HG02981 (cell line): ENCODE measurements around the gene TSSC4.

Source experiments
- ATAC-seq: cut with Tn5 transposase; IDR thresholded peaks from one replicate; pipeline ENCODE4 v1.9.1; 2021; ENCODE audit warnings: mild to moderate bottlenecking, moderate library complexity; ENCODE audit not compliant: unreplicated experiment

TSSC4 gene

DNA sequence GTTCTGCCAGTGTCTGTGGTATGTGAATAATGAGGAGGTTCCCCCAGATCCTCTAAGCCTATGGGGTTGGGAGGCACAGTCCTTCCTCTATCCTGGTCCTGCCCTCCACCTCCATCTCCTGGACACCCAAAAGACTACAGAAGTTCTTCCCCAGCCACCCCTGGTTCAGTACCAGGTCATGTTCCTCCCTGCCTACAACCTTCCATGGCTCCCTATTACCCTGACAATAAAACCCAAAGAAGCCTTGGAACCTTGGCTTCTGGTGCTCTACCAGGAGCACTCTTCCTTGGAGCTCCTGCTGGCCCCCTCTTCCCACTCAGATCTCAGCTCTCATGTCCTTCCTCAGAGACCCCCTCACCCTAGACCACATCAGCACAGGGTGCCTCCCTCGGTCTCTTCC, 30.8 kb downstream of the TSSC4 start:
- ATAC-seq, result no peak

DNA sequence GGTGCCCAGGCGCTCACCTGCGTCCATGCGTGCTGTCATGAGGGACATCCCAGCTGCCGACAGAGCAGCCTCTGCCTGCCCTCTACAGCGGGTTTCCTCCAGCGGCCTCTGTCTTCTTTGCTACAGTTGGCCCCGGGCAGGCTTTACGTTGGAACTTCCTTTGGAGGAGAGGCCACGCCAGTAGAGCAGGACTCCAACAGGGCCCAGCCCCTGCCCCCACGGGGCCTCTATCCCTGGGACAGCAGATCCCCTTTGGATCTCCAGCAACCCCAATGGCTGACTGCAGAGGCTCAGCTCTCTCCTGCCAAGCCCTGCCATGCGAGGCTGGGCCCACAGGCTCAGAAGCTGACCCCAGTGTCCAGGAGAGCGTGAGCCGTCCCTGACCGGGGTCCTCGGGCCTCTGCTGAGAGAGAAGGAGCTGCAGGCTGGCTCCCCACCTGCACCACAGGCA, 31.6 kb downstream of the TSSC4 start:
- no peak for ATAC-seq

DNA sequence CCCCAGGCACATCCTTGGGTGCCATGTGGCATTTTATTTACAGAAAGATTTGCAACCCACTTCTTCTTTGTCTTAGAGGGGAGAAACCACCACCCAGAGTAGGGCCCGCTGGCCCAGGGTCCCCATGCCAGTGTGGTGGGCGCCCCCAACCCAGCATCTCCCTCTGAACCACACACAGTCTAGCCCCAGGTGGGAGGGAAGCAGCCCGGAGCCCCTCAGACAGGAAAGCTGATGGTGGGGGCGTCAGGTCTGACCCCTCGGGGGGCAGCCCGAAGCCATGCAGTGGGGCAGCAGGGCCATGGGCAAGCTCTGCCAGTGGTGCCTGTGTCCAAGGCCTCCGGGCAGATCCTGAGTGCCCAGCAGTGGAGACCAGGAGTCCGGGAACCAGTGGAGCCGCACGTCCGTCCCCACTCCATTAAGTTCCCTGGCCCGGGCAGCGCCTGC, 32.1 kb downstream of the TSSC4 start:
- ATAC-seq, result no peak

DNA sequence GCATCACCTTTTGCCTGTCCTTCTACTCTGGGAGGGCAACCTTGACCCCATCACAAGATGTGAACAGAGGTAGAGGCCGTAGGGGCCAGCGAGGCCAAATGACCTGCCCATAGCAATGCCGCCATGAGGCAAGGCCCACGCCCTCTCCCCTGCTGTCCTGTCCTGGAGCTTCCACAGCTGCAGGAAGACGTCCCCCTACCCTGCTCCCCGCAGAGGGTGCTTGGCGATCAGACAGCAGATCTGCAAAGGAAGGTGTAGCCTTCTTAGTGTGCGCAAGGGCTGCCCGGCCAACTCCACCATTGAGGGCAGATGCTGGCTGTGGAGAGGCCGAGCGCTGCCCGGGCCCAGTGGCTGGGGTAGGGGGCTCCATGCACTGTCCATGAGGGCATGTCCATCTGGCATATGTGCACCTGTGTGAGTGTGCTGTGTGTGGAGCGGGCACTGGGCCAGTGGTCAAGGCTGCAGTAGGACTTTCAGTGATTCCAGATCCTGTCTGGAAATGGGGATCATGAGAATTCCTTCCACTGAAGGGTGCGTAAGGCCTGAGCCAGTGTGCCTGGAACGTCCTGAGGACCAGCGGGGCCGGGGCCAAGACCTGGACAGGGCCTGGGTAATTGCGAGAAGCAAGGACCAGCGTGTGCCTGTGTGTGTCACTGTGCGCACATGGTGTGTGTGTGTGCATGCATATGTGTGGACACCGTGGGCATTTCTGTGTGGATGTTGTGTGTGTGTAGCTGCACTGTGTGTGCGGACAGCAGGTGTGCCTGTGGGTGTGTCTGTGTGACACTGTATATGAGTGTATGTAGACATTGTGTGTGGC, 32.8 kb downstream of the TSSC4 start:
- no peak for ATAC-seq

DNA sequence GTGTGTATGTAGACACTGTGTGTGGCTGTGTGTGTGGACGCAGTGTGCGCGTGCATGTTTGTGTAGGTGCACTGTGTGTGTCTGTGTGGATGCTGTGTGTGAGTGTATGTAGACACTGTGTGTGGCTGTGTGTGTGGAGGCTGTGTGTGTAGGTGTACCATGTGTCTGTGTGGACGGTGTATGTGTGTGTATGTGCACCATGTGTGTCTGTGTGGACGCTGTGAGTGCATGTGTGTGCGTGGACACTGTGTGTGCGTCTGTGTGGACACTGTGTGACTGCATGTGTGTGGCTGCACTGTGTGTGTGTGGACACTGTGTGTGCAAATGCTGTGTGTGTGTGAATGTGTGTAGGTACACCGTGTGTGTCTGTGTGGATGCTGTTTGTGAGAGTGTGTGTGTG, 33.5 kb downstream of the TSSC4 start:
- no peak for ATAC-seq

DNA sequence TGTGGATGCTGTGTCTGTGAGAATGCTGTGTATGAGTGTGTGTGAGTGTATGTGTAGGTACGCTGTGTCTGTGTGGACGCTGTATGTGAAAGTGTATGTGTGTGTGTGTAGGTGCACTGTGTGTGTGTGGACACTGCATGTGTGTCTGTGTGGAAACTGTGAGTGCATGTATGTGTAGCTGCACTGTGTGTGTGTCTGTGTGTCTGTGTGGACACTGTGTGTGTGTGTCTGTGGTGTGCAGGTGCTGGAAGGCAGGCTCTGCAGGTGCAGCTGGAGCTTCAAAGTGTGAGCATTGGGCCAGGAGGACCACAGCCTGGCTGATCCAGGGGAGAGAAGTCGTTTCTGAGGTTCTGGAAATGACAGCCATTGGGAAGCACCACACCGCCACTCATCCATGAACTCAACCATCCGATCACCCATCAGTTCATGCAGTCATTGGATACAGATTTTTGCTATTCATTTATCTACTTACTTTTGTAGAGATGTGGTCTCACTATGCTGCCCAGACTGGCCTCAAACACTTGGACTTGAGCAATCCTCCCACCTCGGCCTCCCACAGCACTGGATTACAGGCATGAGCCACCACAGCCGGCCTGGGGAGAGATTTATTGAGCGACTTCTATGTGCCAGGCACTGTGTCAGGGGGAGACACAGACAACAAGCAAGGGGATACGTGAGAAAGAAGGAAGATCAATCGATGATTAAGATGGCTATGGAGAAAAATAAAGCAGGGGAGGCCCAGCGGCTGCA, 34.1 kb downstream of the TSSC4 start:
- ATAC-seq, result no peak

DNA sequence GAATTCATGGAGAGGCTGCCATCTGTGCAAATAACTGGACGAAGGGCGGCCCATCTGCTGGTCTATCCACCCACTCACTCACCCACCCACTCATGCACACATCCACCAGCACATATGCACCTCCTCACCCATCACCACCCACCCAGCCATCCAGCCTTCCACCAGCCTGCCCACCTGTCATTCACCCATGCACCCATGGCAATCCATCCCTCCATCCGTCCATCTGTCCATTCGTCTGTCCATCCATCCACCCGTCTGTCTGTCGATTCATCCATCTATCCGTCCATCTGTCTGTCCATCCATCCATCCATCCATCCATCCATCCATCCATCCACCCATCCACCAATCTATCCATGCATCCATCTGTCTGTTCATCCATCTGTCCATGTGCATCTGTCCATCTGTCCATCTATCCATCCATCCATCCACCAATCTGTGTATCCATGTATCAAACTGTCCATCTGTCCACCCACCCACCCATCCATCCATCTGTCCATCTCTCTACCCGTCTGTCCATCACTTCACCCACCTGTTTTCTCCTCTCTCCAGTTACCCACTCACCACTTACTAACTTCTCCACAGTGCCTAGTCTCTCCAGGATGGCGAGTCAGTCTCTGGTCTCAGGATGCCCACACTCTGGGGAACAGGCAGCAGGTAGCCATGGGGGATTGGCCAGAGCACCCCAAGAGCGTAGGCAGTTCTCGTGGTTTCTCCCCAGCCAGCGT, 34.9 kb downstream of the TSSC4 start:
- no peak for ATAC-seq

DNA sequence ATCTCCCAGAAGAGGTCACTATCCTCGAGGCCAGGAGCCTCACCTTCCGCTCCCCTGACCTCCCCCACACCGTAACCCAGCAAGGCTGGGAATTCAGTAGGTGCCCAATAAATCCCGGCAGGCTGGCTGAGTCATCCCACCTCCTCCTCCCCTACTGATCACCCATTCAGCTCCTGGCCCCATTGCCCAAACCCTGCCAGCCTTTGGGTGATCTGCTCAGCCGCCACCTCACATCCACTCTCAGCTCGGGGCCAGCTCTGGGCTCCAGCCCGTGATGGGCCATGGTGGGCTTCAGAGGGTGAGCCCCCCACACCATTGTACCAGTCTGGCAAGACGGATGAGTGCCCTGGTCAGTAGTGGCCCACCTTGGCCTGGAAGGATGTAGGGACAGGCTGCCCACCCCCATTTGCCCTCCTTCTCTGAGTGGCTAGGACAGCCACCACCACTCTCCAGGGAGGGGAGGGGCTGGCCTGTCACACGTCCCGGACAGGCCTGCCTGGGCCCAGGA, 35.5 kb downstream of the TSSC4 start:
- no peak for ATAC-seq

DNA sequence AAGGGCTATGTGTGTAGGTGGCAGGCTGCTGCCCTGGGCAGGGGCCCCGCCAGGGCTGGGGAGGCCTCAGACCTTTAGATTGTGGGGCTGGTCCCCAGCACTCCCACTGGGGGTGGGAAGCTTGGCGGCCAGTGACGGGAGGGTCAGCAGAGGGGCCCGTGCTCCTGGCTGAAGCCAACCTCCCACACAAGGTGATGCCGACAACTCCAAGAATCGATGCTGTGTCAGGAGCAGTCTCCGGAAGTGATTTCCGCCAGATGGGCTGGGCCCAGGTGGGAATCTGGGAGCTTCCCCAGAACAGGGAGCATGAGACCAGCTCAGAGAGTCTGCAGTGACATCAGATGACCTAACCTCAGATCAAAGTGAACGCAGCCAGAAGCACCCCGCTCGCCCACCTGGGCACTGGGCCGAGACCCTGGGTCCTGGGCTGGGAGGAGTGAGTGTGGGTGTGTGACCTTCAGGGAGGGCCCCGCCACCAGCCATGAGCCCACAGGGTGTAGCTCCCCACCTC, 36.0 kb downstream of the TSSC4 start:
- no peak for ATAC-seq

DNA sequence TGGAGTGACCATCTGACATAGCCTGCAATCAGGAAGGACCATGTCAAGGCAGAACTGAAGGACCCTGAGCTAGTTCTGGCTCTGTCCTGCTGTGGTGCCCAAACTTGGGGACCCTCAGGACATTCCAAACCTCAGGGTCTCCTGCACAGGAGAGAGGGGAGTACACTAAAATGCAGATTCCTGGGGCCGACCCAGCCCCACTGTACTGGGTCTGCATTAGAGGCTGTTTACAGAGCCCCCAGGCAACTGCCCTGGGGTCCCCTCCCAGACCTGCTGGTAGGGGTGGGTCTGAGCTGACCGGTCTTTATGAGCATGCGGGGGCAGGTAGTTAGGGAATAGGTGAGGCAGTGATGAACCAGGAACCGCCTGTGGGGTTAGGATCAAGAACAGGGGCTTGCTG, 37.0 kb downstream of the TSSC4 start:
- ATAC-seq, result no peak

DNA sequence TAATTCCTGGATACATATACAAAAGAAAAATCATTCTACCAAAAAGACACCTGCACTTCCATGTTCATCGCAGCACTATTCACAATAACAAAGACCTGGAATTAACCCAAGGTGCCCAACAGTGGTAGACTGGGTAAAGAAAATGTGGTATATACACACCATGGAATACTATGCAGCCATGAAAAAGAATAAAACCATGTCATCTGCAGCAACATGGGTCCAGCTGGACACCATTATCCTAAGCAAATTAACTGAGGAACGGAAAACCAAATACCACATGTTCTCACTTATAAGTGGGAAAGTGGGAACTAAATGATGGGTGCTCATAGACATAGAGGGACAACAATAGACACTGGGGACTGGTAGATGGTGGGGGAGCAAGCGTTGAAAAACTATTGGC, 39.3 kb downstream of the TSSC4 start:
- no peak for ATAC-seq

DNA sequence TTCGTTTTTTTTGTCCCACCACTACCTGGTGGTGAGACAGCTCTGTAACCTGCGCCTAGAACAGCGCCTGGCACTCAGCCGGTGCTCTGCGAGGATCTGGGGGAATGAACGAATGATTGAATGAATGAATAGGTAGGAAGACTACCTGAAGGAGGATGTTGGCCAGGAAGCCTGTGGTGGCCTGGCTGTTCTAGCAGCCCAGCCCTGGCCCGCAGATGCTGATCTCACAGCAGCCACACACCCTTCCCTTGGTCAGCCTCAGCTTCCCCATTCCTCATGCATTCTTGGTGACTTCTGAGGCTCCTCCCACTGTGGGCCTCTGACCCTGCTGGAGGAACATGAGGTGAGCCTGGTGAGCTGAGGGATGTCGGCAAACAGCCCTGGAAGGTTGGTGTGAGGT, 40.1 kb downstream of the TSSC4 start:
- no peak for ATAC-seq

DNA sequence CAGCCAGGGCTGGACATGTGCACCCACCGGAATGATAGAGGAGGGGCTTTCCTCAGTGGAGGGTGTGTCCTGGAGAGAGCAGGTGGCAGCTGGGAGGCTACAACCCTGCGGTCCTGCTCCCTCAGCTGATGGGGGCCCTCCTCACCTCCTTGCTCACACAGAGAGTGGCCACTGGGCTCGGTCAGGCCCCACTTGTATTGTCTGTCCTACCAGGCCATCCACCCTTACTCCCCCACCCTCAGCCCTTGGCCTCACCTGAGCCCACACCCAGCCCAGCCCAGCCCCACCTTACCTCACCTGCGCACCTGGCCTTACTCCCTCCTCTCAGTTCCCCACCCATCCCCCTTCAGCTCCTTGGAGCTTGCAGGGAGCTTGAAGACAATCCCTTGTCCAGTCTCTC, 40.6 kb downstream of the TSSC4 start:
- ATAC-seq, result no peak

DNA sequence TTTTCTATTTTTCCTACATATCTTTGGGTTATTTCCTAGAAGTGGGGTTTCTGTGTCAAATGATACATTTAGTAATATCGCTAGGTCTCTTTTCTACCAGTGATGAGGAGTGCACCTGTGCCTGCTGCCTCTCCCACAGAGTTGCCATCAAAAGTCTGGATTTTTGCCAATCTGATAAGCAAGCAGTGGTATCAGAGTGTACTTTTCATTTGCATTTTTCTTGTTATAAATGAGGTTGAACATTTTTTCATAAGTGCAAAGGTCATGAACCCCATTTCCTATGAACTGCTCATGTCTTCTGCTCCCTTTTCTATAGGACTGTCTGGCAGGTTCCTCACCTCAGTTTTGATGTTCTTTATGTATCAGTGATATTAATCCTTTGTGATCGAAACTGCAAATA, 42.0 kb downstream of the TSSC4 start:
- ATAC-seq, result no peak

DNA sequence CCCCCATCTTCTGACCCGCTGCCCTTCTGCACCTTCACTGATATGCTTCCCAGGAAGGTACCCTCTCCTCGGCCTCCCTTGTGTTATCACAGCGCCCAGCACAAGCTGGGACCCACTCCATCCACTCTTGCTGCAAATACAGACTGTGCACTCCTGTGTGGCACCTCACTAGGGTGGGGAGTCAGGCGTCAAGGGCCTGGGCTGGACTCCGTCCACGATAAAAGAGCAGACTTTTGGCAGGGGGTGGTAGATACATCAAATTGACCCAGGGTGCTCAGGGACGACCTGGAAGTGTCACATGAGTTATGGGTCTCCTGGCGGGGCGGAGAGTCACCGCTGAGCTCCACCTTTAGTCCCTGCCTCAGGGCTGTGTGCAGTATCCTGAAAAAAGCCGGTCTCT, 42.9 kb downstream of the TSSC4 start:
- no peak for ATAC-seq

DNA sequence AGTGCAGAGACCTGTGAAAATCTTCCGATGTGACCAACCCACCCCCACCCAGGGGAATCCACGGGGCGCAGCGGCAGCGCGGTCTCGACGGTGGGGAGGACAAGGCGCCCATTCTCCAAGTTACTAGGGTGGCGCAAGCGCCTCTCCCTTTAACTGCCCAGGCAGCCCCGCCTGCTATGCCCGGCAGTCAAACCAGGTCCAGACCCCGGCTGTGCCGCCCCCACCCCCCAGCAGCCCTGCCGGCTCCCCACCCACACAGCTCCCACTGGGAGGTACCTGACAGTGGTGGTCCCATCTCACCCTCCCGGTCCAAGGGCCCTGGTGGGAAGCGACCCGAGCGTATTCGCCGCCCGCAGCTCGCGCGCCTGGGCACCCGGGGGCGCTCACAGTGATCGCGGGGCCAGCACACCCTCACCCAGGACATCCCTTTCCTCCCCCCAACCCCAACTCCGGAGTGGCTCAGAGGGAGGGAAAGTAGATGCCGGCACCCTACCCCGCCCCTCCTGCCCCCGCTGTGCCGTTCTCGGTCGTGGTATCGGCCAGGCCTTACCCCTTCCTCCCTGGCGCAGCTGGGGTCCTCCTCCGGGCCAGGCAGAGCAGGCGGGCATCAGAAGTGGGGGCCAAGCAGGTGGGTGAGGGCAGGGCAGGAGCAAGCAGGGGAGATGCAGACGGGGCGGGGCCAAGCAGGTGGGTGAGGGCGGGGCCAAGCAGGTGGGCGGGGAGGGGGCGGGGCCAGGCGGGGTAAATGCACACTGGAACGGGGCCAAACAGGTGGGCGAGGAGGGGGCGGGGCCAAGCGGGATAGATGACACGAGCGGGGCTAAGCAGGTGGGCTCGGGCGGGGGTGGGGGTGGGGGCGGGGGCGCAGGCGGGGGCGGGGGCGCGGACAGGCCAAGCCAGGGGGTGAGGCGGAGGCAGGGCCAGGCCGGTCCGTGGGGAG, 43.6 kb downstream of the TSSC4 start, which contains the start of gene TRPM5:
TRPM5 (minus strand) TSS at position 634 of the 940 bp plus-strand sequence. CDS start 21,478 bp downstream, outside the sequence.
- ATAC-seq, result no peak

DNA sequence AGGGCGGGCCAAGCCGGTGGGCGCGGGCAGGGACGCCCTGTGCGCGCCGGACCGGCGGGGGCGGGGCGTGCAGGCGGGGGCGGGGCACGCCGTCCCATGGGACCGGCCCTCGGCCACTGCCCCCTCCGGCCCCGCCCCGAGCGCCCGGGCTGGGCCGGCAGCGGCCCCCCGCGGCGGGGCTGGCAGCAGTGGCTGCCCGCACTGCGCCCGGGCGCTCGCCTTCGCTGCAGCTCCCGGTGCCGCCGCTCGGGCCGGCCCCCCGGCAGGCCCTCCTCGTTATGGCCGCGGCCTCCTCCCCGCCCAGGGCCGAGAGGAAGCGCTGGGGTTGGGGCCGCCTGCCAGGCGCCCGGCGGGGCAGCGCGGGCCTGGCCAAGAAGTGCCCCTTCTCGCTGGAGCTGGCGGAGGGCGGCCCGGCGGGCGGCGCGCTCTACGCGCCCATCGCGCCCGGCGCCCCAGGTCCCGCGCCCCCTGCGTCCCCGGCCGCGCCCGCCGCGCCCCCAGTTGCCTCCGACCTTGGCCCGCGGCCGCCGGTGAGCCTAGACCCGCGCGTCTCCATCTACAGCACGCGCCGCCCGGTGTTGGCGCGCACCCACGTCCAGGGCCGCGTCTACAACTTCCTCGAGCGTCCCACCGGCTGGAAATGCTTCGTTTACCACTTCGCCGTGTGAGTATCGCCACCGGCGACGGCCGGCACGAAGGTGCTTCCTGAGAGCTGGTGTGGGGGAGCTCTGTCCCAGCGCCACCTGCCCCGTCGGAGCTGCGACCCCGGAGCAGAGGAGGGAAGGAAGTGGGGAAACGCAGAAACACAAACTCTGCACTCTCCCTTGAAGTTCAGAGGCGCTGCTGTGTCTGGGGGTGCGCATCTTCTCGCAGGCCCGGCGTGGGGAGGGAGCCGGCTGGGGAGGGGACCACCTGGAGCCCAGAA, 44.5 kb downstream of the TSSC4 start, which contains the start of gene KCNQ1:
KCNQ1 (plus strand) TSS at position 188 of the 925 bp plus-strand sequence; CDS start at position 279, 91 bp downstream.
- ATAC-seq, result no peak

DNA sequence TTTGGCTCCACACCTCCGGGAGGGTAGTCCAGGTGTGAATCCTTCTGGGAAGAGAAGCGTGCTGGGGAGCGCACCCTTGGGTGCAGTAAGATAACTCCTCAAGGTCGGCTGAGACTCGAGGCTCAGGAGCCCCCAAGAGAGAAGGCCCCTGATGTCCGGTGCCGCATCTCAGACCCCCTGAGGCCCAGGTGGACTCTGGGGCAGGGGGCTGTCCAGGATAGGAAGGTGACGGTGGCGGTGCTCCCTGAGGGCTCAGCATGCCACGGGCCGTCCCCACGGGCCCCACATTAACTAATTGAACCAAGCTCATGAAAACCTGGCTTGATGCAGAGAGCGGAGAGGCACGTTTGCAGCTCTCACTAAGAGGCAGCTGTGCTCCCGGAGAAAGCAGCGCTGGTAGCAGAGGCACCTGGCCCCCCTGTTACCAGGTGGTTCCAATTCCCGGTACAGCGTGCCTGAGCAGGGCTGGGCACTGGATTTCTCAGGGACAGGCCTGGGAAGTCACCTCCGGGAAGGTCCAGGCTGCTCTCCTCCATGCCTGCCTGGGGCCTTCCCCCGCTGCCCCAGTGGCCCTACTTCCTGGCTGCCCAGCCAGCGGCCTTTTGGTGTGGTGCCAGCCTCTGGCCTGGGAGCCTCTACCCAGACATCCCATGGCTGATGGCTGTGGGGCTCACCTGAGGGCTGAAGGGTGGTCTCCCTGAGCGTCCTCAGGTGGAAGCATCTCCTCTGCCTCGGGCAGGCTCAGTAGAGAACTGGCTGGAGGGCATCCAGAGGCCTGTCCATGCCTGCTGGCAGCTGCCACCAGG, 45.4 kb downstream of the TSSC4 start:
- ATAC-seq, result no peak
